ENCODE data around the gene FOXC2.

DNA sequence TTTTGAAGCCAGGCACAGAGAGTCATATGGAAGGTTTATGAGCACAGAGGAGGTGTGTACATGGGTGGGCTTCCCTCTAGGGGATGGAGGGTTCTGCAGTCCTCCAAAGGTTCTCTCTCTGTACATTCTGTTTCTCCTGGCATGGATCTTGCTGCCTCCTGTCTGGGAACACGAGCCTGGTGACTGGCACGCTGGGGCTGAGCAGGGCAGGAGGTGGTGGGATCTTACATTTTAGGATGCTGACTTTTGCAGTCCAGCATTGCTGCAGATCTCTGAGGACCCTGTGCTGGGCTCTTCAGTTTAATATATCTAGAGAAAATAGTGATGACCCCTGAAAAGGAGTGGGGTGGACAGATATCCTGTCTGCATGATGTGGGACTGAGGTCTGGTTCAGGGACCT, 34.7 kb downstream of the FOXC2 start:
- no peak for TF ChIP-seq BHLHE40 (IDR thresholded peaks at IDR 0.05; ENCODE audit: borderline replicate concordance)
- no peak for TF ChIP-seq ZNF384 (IDR thresholded peaks at IDR 0.05)

Measured in HEK293T (cell line).